Cerebellar cortex (tissue), 1 donor: Measurements from ENCODE around the gene HYPK.
A peak's percentile ranks its signal among the peaks of the same experiment; 100 is the strongest.

Experiments used
- DNase-seq: peaks from one replicate; pipeline ENCODE4 v3.0.0-alpha.2; 2015; ENCODE audit warnings: low spot score

Gene HYPK, protein sequence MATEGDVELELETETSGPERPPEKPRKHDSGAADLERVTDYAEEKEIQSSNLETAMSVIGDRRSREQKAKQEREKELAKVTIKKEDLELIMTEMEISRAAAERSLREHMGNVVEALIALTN

GRCh38 chr15:43800286-43801141 lies at the start of gene HYPK:
TSS of gene HYPK (plus strand) at chr15:43800599. CDS start at chr15:43800623, 24 bp downstream.
- peak; percentile 95 for DNase-seq

GRCh38 chr15:43751885-43752284 lies 48.5 kb upstream of the HYPK start:
- no peak for DNase-seq

DNA sequence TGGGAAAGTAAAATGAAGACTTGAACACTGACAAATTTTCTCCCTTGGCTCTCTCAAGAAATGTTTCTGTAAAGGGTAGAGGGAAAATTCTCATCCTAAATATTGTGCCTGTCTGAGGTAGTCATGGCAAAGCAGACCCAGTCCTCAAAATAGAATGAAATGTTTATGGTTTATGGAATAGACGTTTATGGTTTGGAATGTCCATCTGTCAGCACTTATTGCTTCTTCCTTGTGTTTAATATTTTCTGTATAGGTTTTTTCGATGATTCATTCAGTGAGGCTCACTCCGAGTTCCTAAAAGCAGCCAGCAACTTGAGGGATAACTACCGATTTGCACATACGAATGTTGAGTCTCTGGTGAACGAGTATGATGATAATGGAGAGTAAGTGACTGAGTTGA lies 37.6 kb upstream of the HYPK start:
- DNase-seq, result no peak

- DNase-seq, result no peak
Observed at GRCh38 chr15:43763819-43764446, 36.5 kb upstream of the HYPK start.

DNA sequence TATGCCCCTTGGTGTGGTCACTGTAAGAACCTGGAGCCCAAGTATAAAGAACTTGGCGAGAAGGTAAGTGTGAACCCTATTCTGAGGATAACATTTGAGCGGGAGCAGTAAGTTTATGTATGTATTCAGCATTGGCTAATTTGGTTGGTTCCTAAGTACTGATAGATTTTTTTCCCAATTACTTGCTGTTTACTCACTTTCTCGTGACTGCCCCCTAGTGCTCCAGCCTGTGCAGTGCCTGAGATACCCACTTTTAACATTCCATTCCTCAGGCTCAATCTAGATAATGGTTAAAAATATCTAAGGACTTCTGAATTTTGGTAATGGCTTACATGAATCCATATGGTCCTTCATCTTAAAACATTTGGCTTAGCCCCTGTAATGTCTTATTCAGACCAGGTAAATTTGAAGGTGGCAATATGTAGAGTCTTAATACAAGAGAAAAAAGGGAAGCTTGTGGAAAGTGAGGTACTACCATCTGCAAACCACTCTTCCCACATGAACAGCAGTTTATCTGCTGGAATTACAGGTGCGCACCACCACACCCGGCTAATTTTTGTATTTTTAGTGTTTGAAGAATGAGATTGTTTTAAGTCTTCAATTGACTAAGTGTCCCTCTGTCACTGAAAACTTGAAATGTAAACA lies 30.7 kb upstream of the HYPK start:
- DNase-seq, result peak; percentile 79

DNA sequence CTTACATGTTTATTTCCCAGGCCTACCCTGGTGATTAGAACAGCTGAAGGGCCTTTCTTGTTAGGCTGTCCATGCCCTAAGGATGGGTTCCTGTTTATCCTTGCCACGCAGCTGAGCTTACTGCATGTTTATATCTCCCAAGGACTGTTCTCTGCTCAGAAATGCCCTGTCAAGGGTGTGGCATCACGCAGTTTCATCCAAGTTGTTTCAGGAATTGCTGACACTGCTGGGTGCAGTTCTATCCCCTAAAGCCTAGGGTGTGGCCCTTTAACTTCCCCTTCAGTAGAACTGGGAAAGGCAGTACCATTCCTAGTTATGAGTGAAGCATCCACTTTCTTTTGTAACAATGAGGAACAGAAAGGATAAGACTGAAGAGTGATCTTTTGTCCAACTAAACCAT lies 28.6 kb upstream of the HYPK start:
- DNase-seq, result no peak

DNA sequence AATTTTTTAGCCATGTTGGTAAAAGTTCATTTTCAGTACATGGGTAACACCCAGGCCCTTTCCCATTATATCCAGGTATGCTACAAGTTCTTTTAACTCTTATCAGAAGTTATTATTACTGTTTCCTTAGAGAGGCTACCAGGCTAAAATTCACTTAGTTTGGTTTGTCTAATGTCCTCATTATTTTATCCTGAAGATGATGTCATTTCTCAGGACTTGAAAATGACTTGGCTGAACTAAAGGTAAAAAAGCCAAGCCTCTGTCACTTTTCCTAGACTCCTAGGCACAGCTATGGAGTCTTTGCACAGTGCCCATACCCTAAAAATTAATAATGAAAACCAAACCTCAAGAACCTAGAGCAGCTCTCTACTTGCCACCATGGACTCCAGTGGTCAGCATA lies 27.8 kb upstream of the HYPK start:
- DNase-seq, result no peak

DNA sequence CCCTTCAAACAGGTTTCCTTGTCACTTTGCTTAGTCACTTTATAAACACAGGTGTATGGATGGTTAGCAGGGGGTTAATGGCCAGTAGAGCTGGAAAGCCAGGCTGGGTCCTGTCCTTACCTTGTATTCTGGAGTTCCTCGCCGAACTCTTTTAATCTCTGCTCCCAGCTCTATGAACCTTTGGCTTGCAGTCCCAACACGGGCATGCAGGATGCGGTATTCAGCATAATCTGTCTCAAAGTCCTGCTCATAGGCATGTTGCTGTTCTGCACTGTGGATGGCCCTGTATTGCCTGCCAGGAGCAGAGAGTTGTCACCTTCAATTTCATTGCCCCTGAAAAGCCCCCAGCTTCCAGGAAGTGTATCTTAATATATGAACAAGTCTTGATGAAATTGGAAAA lies 26.3 kb upstream of the HYPK start:
- peak; percentile 26 for DNase-seq

DNA sequence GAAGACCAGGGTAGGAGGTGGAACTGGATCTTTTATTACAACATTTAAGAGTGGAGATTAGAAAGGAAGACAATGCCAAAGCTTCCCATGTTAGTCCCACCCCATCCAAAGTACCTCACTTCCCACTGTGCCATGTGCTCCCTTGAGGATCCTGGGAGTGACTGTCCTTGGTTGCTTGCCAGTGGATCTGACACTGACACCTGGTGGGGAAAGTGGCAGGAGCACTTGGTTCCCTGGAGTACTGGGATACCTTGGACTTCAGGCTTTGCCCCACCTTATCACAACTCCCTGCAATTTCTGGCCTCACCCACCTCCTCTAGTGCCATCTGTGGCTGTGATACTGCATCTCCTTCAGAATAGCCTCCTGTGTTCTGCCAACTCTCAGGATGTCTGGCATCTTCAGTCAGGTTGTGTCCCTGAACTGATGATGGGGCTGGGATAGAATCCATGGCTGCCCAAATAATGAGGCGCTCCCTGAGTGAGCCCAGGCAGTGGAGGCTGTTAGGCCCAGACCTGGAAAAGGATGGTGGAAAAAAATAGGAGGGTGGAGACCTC lies 24.9 kb upstream of the HYPK start:
- peak; percentile 80 for DNase-seq

DNA sequence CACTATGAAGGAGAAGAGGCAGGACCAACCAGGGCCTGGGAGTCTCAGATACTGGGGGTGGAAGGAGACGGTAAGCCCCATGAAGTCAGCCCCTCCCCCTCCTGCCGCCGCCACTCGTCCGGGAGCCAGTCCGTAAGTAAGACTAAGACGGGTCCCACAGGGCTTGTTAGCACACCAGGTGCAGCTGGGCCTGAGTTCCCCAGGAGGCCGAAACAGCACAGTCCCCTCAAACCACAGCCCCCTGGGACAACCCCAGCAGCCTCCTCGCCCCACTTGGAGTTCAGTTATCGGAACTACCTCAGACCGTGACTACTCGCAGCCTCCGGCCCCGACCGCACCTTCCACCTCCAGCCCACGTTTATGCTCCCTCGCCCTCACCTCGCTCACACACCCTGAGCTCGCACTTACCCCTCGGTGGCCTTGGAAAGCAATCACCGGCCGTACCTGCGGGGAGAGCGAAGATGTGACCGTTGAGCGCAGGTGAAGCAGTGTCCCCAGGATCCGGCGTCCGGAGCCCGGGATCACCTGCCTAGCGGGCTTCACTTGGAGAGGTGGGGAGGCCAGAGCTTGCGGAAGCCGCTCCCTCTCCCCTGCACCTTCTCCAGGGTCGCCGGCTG lies 24.2 kb upstream of the HYPK start:
- peak; percentile 54 for DNase-seq

- DNase-seq, result peak; percentile 77
Observed at GRCh38 chr15:43776718-43777266, 23.6 kb upstream of the HYPK start, which contains the start of gene ELL3. TSS of gene ELL3 (minus strand) at chr15:43776966. CDS start at chr15:43776901, 65 bp downstream.

DNA sequence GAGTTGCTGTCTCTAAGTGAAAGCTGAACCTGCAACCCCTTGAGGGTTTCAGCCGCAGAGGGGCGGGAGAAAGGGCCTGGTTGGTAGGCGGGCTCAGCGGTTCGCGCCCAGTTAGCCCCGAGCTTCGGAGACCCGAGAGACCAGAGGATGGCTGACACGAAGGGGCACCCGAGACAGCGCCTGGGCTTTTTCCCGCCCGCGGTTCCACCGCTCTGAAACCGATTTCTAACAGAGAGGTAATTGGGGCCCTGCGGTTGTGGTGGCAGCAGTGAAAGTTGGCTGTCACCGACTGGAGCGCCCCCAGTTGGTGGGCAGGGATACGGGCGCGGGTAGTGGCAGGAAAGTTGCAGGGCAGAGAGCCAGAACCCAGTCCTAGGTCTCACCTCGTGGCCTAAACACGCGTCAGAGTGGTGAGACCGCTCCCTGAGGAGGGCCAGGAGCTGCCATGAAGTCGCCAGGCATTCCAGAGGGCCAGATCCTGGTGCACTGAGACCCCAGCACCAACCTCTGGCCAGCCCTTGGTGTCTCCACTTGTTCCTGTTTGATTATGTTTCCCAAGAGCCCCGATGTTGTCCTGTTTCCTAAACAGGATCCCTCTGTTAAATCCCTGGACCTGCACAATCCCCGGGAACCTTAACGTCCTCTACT lies 23.0 kb upstream of the HYPK start:
- DNase-seq, result peak; percentile 75

GRCh38 chr15:43779016-43779415 lies 21.4 kb upstream of the HYPK start:
- no peak for DNase-seq

DNA sequence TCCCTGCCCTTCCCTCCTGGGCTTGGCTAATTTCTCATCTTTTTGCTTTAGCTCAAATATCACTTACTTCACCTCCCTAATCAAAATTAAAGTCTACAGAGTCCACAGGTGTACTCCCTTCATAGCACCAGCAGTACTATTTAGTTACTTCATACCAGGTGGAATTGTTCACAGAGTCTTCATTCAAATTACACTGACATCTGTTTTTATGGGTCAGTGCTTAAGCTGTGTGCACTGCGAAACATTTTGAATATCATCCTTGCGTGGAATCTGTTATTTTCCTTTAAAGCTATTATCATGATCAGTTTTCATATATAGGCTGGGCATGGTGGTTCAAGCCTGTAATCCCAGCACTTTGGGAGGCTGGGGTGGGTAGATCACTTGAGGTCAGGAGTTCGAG lies 11.0 kb upstream of the HYPK start:
- no peak for DNase-seq

DNA sequence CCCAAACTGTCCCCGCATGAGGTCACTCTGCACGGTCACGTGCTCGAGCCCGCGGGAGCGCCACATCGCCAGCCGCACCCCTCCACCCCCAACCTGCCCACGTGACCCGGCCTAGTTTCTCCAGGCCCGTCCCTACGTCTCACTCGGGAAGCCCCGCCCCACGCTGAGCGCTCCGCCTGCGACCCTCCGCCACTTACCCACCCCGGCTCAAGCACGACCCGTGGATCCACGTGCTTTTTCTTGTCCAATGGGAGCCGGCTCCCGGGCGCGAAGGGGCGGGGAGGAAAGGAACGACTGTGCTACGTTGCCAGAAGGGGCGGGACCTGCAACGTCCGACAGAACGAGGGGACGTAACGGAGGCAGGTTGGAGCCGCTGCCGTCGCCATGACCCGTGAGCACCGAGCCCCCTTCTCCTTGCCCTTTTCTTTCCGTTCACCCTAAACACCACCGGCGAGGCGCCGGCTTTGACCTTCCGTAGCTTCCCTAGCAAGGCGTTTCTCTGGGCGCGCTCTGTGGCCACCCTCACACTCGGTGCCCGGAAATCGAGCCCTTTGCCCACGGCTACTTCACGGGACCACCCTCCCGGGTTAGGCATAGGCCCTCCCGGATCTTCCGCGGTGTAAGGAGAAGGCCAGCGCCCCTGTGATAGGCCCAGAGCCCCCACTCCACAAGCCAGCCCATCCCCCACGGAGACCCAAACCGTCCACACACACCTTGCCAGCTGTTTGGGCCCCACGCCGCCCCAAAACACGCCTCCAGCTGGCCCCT lies 8.2 kb upstream of the HYPK start, which contains the start of gene SERF2:
TSS of gene SERF2 (plus strand) at position 328 of the 768 bp plus-strand sequence. CDS start at position 385, 57 bp downstream.
- peak; percentile 99 for DNase-seq

GRCh38 chr15:43792761-43793476 lies 7.5 kb upstream of the HYPK start:
- no peak for DNase-seq

- DNase-seq, result no peak
Observed at GRCh38 chr15:43793647-43794046, 6.8 kb upstream of the HYPK start.

DNA sequence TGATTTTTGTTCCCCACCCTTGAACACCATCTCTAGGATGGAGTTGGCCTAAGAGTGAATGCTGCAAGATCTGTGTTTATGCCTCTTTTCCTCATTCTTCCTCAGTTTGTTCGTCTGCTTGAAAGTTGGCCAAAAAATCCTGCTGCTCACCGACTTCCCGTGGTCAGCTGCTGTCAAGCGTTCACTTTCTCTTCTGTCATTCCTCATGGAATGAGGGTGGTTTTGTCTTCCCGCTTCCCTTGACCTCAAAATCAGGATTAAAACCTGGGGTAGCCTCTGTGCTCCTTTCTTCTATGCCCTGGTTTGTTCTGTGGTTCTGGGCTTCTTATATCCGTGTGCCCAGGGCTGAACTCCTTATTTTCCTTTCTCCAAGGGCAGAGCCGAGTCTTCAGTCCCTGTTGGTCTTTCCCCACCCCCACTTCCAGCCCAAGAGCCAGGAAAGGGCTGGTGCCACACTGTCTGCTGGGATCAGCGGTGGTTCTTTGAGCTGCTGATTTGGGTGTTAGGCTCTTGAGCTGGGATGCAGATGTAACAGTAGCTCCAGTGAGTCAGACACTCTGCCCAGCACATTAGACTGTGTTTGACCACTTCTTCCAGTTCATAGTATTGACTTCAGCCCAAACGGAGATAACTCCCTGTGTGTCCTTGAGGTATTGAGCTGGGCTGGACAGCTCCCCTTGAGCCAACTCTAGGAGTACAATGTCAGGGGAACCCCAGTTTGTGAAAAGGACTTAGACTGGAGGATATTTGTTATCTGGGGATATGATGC lies 5.9 kb upstream of the HYPK start:
- no peak for DNase-seq

- DNase-seq, result no peak
Observed at GRCh38 chr15:43795197-43795596, 5.2 kb upstream of the HYPK start.
